ENCODE measurements around the gene IGSF3.
"Not testable (repeated sequence)": the region's sequence is repeated elsewhere in the genome, so short reads cannot be mapped to it uniquely, and the experiment has no call there.

Gene IGSF3

DNA sequence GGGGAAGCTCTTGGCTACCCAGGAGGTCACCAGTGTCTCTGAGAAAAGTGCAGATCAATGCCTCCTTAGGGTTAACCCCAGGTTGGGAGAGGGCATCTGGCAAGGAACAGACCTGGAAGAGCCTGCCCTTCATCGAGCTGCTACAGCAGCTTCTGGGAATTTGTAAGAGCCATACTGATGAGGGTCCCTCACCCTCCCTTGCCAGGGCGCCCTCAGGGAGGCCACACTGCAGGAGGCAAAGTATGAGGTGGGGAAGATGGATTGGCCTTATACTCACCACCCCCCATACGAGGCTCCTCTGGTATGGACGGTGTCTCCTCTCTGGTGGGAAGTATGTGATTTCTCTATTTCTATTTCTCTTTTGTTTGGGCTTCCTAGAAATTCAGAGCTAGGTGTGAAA lies 13.2 kb downstream of the IGSF3 start:
- TF ChIP-seq EZH2 (IDR thresholded peaks at IDR 0.05; ENCODE audit: borderline replicate concordance, low read depth, low read length, severe bottlenecking), result no peak
- TF ChIP-seq, protein P1, sequence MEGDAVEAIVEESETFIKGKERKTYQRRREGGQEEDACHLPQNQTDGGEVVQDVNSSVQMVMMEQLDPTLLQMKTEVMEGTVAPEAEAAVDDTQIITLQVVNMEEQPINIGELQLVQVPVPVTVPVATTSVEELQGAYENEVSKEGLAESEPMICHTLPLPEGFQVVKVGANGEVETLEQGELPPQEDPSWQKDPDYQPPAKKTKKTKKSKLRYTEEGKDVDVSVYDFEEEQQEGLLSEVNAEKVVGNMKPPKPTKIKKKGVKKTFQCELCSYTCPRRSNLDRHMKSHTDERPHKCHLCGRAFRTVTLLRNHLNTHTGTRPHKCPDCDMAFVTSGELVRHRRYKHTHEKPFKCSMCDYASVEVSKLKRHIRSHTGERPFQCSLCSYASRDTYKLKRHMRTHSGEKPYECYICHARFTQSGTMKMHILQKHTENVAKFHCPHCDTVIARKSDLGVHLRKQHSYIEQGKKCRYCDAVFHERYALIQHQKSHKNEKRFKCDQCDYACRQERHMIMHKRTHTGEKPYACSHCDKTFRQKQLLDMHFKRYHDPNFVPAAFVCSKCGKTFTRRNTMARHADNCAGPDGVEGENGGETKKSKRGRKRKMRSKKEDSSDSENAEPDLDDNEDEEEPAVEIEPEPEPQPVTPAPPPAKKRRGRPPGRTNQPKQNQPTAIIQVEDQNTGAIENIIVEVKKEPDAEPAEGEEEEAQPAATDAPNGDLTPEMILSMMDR (IDR thresholded peaks at IDR 0.05; ENCODE audit: borderline replicate concordance, extremely low read depth, low read length, poor library complexity, severe bottlenecking), result no peak
- no peak for ATAC-seq (ENCODE audit: insufficient read depth, low read depth)
- no peaks in the 10 kb centered on the region for H3K79me2 ChIP-seq (ENCODE audit: insufficient read depth, low read length)

DNA sequence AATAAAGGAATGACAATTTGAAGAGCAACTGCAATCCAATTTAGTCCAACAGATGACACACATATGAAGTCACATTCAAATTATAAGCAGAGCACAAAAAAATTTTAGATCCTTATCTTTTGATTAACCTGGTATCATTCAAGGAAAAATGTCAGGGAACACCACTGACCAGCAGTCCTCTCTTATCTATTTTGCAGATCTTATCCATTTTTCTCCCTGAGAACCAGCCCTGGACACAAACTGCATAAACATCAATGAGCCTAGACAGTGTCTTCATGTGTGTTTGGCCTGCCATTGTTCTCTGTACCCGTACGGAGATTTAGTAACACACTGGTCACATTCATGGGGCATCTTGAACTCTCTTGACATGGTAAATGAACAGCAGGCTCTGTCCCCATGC lies 14.9 kb downstream of the IGSF3 start:
- H3K27me3 ChIP-seq (ENCODE audit: insufficient read depth, low read length, poor library complexity); H3K4me1 ChIP-seq (ENCODE audit: insufficient read depth, low read length); H3K4me2 ChIP-seq (ENCODE audit: insufficient read depth, low read length); H3K9me3 ChIP-seq (ENCODE audit: insufficient read depth, low read length, severe bottlenecking); H3K9ac ChIP-seq (ENCODE audit: low read depth, low read length); H3K27ac ChIP-seq (ENCODE audit: low read length); H3K79me2 ChIP-seq (ENCODE audit: insufficient read depth, low read length); DNase-seq; H4K20me1 ChIP-seq (ENCODE audit: insufficient read depth, low read length); ATAC-seq (ENCODE audit: insufficient read depth, low read depth); H2AFZ ChIP-seq (ENCODE audit: low read depth, low read length); H3K4me3 ChIP-seq (ENCODE audit: low read depth in 1 of 2, low read length in 2 of 2); H3K36me3 ChIP-seq (ENCODE audit: insufficient read depth, low read length): not testable (repeated sequence)

More for the DNA sequence above, 13.2 kb downstream of the IGSF3 start:
- Histone ChIP-seq H3K4me1 (ENCODE audit: insufficient read depth, low read length) (no peaks in the 10 kb centered on the region), H3K9me3 (ENCODE audit: insufficient read depth, low read length, severe bottlenecking) (no peaks in the 10 kb centered on the region), H3K4me2 (ENCODE audit: insufficient read depth, low read length) (no peak overlapping the region), H3K27ac (ENCODE audit: low read length) (no peak overlapping the region), H3K9ac (ENCODE audit: low read depth, low read length) (no peak overlapping the region), H3K36me3 (ENCODE audit: insufficient read depth, low read length) (no peaks in the 10 kb centered on the region), H2AFZ (ENCODE audit: low read depth, low read length) (no peak overlapping the region), H3K4me3 (ENCODE audit: low read depth in 1 of 2, low read length in 2 of 2) (no peak overlapping the region), H3K27me3 (ENCODE audit: insufficient read depth, low read length, poor library complexity) (no peaks in the 10 kb centered on the region), H4K20me1 (ENCODE audit: insufficient read depth, low read length) (no peaks in the 10 kb centered on the region)
- no peak for DNase-seq

- H3K4me1 ChIP-seq (ENCODE audit: insufficient read depth, low read length); H3K36me3 ChIP-seq (ENCODE audit: insufficient read depth, low read length); H3K9me3 ChIP-seq (ENCODE audit: insufficient read depth, low read length, severe bottlenecking); H3K4me3 ChIP-seq (ENCODE audit: low read depth in 1 of 2, low read length in 2 of 2); H3K27ac ChIP-seq (ENCODE audit: low read length); H3K4me2 ChIP-seq (ENCODE audit: insufficient read depth, low read length); ATAC-seq (ENCODE audit: insufficient read depth, low read depth); DNase-seq; H3K9ac ChIP-seq (ENCODE audit: low read depth, low read length); H3K79me2 ChIP-seq (ENCODE audit: insufficient read depth, low read length); H3K27me3 ChIP-seq (ENCODE audit: insufficient read depth, low read length, poor library complexity); H2AFZ ChIP-seq (ENCODE audit: low read depth, low read length); H4K20me1 ChIP-seq (ENCODE audit: insufficient read depth, low read length): not testable (repeated sequence)
Measured at GRCh38 chr1:116650781-116651180, 16.8 kb downstream of the IGSF3 start.

DNA sequence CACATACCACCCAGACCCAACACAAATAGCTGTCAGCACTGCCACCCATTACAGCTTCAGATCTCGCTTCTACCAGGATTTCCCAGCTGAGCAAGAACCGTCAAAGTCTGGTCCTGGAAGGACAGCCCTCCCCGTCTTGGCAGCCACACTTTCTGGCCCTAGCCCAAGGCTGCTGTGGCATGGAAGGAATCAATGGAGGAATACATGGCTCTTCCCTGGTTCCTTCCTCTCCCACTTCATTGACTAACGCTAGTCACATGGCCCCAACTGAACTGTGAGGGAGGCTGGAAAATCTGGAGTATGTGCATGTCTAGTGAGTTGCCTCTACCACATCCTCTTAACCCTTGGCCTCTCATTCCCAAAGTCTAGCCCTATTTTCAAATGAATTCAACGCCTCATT lies 18.5 kb downstream of the IGSF3 start:
- H3K27ac ChIP-seq (ENCODE audit: low read length); H3K4me2 ChIP-seq (ENCODE audit: insufficient read depth, low read length); ATAC-seq (ENCODE audit: insufficient read depth, low read depth); H3K4me1 ChIP-seq (ENCODE audit: insufficient read depth, low read length); H4K20me1 ChIP-seq (ENCODE audit: insufficient read depth, low read length); H3K9ac ChIP-seq (ENCODE audit: low read depth, low read length); H3K79me2 ChIP-seq (ENCODE audit: insufficient read depth, low read length); DNase-seq; H3K27me3 ChIP-seq (ENCODE audit: insufficient read depth, low read length, poor library complexity); H2AFZ ChIP-seq (ENCODE audit: low read depth, low read length); H3K36me3 ChIP-seq (ENCODE audit: insufficient read depth, low read length); H3K4me3 ChIP-seq (ENCODE audit: low read depth in 1 of 2, low read length in 2 of 2); H3K9me3 ChIP-seq (ENCODE audit: insufficient read depth, low read length, severe bottlenecking): not testable (repeated sequence)

- not testable (repeated sequence) for H3K79me2 ChIP-seq (ENCODE audit: insufficient read depth, low read length); H3K9ac ChIP-seq (ENCODE audit: low read depth, low read length); DNase-seq; H3K4me3 ChIP-seq (ENCODE audit: low read depth in 1 of 2, low read length in 2 of 2); H3K36me3 ChIP-seq (ENCODE audit: insufficient read depth, low read length); H3K9me3 ChIP-seq (ENCODE audit: insufficient read depth, low read length, severe bottlenecking); H4K20me1 ChIP-seq (ENCODE audit: insufficient read depth, low read length); H2AFZ ChIP-seq (ENCODE audit: low read depth, low read length); H3K27me3 ChIP-seq (ENCODE audit: insufficient read depth, low read length, poor library complexity); H3K4me2 ChIP-seq (ENCODE audit: insufficient read depth, low read length); ATAC-seq (ENCODE audit: insufficient read depth, low read depth); H3K27ac ChIP-seq (ENCODE audit: low read length); H3K4me1 ChIP-seq (ENCODE audit: insufficient read depth, low read length)
Measured at GRCh38 chr1:116648325-116648724, 19.2 kb downstream of the IGSF3 start.

DNA sequence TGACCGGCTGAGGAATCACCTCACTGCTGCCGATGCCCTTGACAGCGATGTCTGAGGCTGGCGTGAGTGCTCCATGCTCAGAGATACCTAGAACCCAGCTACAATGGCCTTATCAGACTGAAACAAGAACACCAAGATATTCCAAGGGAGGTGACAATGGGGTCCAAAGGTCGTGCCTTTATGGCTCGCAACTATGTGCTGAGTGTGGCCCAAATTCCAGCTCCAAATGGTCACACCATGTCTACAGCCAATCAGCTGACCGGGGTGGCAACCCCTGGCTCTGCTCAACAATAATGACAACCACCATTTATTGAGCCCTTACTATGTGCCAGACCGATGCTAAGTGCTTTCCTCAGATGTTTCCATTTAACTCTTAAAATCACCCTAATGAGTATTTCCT lies 20.3 kb downstream of the IGSF3 start:
- H3K4me1 ChIP-seq (ENCODE audit: insufficient read depth, low read length); H4K20me1 ChIP-seq (ENCODE audit: insufficient read depth, low read length); H3K4me3 ChIP-seq (ENCODE audit: low read depth in 1 of 2, low read length in 2 of 2); H3K27ac ChIP-seq (ENCODE audit: low read length); H3K4me2 ChIP-seq (ENCODE audit: insufficient read depth, low read length); H3K9me3 ChIP-seq (ENCODE audit: insufficient read depth, low read length, severe bottlenecking); DNase-seq; H3K27me3 ChIP-seq (ENCODE audit: insufficient read depth, low read length, poor library complexity); H3K9ac ChIP-seq (ENCODE audit: low read depth, low read length); ATAC-seq (ENCODE audit: insufficient read depth, low read depth); H2AFZ ChIP-seq (ENCODE audit: low read depth, low read length); H3K36me3 ChIP-seq (ENCODE audit: insufficient read depth, low read length); H3K79me2 ChIP-seq (ENCODE audit: insufficient read depth, low read length): not testable (repeated sequence)

DNA sequence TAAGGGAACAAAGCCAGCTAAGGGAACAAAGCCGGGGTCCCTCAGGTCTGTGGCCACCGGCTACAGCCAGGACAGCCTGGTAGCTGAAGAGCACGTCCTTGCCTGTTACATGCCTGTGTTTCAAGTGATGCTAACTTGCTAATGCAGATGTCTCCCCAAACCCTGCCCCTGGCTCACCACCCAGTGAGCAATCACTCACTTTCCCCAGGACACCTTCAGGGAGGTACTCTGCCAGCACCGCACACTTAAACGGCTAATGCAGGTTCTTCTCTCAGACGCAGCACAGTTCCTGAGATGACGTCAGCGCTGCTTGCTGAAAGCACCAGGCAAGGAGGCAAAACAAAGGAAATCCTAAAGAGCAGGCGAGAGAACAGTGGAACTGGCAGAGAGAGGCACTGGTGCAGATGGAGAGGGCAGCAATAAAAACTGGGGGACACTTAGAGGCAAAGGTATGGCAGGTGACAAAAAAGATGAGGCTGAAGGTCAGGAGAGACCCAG lies 20.8 kb downstream of the IGSF3 start:
- not testable (repeated sequence) for H3K4me2 ChIP-seq (ENCODE audit: insufficient read depth, low read length); H3K27me3 ChIP-seq (ENCODE audit: insufficient read depth, low read length, poor library complexity); DNase-seq; H3K36me3 ChIP-seq (ENCODE audit: insufficient read depth, low read length); H3K4me3 ChIP-seq (ENCODE audit: low read depth in 1 of 2, low read length in 2 of 2); H3K27ac ChIP-seq (ENCODE audit: low read length); H3K9ac ChIP-seq (ENCODE audit: low read depth, low read length); H4K20me1 ChIP-seq (ENCODE audit: insufficient read depth, low read length); H3K4me1 ChIP-seq (ENCODE audit: insufficient read depth, low read length); H3K9me3 ChIP-seq (ENCODE audit: insufficient read depth, low read length, severe bottlenecking); H2AFZ ChIP-seq (ENCODE audit: low read depth, low read length); H3K79me2 ChIP-seq (ENCODE audit: insufficient read depth, low read length); ATAC-seq (ENCODE audit: insufficient read depth, low read depth)
